GM08714 (cell line): ENCODE results near the gene SLCO4A1.

Source experiments
- H3K4me3 ChIP-seq: fragments of 200-500 bp; sonication (Bioruptor generic); 2 replicates; pipeline ENCODE4 v1.5.1; 2014; ENCODE audit warnings: mild to moderate bottlenecking, low read length, inconsistent platforms
- ZNF274 ChIP-seq: IDR thresholded peaks from 2 replicates; pipeline ENCODE4 v1.6.1; 2012; ENCODE audit warnings: mild to moderate bottlenecking, low read depth, low read length

The SLCO4A1 gene

DNA sequence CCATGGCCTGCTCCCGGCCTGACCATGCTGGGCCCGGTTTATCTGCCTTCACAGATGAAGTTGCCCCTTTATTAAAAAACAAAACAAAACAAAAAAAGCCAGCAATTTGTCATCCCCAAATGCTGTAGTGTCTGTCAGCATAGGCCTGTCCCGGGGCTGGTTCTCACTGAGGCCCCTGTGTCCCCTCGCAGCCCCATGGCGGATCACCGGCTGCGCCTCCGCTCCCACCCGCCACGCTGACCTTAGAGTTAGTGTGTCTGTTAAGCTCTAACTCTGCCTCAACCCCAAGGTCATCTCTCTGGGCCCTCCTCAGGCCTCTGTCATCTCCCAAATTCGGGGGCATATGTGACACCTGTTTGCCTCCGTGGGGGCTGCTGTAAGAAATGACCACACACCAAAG is 11.1 kb downstream of the SLCO4A1 start:
- no peak overlapping the region for H3K4me3 ChIP-seq
- no peak for TF ChIP-seq ZNF274

DNA sequence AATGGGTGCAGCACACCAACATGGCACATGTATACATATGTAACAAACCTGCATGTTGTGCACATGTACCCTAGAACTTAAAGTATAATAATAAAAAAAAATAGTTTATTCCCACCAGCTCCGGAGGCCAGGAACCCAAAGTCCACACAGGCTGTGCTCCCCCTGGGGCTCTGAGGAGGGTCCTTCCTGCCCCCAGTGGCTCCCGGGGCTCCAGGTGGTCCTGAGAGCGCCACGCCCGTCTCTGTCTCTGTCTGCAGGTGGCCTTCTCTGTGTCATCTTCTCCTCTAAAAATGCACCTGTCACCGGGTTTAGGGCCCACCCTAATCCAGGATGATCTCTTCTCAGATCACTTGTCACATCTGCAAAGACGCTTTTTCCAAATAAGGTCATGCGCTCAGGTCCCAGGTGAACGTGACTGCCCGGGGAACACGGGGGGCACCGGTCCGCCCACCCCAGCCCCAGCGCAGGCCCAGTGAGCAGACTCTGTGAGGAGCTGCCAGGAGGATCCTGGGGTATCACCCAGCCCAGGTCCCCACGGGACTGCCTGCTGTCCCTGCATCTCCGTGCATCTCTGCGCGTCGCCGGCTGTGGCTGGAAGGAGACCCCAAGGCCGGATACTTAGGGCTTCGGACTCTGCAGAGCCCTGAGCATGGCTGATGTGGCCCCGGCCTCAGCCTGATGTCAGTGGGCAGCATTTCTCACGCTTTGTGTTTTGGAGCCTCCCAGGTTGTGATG is 11.8 kb downstream of the SLCO4A1 start:
- no peak for TF ChIP-seq ZNF274
- H3K4me3 ChIP-seq = no peak overlapping the region

DNA sequence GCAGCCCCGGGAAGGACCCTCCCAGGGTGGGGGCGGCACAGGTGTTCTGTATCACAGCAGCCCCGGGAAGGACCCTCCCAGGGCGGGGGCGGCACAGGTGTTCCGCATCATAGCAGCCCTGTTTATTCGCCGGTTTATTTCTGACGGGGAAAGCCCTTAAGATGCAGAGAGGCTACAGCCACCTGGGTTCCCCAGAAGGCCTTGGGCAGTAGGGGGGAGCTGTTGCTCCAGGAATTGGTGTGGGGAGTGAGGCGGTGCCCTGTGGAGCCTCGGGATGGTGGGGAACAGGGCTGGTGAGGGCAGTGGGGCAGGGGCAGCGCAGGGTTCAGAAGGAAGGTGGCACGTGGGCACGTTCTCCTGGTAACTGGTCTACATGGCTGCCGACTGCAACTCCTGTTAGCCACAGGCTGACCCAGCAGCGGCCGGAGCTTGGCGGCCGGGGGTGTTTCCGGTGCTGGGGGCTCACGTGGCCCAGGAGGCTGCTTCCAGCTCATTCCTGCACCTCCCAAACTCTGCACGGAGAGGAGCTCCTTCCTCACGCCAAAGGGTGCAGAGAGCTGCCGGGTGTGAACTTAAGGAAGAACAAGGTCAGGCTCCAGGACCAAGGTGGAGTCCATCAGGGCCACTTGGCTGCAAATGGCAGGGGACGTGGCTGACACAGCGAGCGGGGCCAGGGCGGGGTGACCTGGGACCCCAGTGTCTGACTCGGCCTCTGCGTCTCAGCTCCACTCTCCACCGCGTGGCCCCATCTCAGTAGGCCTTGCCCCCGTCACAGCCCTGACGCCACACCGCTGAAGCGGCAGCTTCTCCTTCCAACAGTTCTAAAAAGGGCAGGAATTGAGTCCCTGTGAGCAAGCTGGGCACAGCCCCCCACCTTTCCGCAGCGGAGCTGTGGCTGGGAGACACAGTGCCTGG is 13.2 kb downstream of the SLCO4A1 start:
- H3K4me3 ChIP-seq = no peak overlapping the region
- TF ChIP-seq ZNF274 = no peak

DNA sequence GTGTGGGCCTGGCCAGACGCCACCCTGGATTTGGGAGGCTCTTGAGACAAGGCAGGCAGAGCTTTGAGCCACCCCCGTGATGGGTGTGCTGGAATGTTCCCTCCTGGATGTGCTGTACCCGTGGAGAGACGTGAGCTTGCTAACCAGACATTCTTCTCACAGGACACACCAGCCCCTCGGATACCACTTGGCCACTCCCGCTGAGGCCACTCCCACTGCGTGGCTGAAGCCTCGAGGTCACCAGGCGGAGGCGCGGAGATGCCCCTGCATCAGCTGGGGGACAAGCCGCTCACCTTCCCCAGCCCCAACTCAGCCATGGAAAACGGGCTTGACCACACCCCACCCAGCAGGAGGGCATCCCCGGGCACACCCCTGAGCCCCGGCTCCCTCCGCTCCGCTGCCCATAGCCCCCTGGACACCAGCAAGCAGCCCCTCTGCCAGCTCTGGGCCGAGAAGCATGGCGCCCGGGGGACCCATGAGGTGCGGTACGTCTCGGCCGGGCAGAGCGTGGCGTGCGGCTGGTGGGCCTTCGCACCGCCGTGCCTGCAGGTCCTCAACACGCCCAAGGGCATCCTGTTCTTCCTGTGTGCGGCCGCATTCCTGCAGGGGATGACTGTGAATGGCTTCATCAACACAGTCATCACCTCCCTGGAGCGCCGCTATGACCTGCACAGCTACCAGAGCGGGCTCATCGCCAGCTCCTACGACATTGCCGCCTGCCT is 14.1 kb downstream of the SLCO4A1 start:
- no peak for TF ChIP-seq ZNF274
- no peak overlapping the region for H3K4me3 ChIP-seq

DNA sequence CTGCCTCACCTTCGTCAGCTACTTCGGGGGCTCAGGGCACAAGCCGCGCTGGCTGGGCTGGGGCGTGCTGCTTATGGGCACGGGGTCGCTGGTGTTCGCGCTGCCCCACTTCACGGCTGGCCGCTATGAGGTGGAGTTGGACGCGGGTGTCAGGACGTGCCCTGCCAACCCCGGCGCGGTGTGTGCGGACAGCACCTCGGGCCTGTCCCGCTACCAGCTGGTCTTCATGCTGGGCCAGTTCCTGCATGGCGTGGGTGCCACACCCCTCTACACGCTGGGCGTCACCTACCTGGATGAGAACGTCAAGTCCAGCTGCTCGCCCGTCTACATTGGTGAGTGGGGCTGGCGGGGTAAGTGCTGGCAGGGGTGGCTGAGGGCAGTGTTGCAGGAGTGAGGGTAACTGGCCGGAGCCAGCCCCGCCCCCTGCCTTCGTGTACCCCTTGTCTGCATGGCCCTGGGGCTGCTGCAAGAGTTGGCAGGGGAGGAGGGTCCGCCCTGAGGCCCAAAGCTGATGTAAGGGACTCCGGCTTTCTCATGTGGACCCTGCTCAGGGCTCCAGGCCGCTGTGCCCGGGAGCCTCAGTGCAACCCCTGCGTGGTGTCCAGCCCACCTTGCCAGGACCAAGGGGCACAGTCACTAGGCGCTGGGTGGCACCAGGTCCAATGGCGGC is 14.8 kb downstream of the SLCO4A1 start:
- H3K4me3 ChIP-seq = no peak overlapping the region
- TF ChIP-seq ZNF274 = no peak

DNA sequence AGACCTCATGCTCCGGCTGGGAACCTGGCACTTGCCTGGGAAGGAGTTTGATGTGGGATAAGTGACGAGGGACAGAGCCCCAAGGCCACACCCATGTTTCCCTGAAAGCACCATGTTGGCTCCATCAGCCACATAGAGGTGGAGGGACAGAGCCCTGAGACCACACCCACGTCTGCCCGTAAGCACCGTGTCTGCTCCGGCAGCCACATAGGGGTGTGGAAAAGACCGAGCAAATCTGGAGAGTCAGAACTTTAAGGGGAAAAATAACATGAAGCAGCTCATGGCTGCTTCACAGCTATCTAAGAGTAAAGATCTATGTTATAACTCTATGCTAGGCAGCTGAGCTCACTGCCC is 15.3 kb downstream of the SLCO4A1 start:
- TF ChIP-seq ZNF274 = no peak
- H3K4me3 ChIP-seq = no peak overlapping the region

DNA sequence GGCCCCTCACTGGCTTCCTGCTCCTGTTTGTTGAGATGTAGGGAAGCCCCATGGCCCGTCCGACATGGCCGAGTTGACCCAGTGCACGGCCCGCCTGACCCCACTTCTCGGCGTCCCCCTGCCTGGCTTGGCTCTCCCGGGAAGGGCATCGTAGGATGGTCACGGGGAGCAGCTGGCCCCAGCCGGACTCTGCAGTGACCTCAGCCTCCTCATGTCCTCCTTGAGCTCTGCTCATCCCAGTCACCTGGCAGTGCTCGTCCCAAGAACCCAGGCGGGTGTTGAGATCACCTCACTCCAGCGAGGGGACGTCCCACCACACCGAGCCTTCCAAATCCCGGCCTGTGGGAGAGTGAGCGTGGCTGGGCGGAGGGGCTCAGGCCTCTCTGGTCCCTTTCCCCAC is 15.7 kb downstream of the SLCO4A1 start:
- no peak overlapping the region for H3K4me3 ChIP-seq

DNA sequence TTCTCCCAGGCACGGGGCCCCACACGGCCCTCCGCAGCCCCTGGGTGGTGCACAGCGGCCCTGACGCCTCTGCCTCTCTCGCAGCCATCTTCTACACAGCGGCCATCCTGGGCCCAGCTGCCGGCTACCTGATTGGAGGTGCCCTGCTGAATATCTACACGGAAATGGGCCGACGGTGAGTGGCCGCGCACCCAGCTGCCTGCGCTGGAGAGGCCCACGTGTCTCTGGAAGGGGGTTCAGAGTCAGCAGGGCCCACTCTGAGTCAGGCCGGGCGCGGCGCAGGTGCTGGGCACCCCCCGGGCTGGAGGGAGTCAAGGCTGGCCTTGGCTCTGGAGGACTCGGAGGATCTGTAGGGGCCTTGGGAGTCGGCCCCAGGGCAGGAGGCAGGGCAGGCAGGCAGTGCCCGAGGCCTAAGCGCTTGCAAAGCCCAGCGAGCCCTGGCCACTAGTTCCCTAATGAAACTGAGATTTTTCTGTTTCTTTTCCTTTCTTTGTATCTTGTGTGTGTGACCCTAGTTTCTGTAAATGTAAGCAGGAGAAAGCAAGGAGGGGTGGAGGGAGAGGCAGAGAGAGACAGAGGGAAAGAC is 16.4 kb downstream of the SLCO4A1 start:
- TF ChIP-seq ZNF274 = no peak
- no peak overlapping the region for H3K4me3 ChIP-seq

More for the DNA sequence above, 15.7 kb downstream of the SLCO4A1 start:
- no peak for TF ChIP-seq ZNF274

DNA sequence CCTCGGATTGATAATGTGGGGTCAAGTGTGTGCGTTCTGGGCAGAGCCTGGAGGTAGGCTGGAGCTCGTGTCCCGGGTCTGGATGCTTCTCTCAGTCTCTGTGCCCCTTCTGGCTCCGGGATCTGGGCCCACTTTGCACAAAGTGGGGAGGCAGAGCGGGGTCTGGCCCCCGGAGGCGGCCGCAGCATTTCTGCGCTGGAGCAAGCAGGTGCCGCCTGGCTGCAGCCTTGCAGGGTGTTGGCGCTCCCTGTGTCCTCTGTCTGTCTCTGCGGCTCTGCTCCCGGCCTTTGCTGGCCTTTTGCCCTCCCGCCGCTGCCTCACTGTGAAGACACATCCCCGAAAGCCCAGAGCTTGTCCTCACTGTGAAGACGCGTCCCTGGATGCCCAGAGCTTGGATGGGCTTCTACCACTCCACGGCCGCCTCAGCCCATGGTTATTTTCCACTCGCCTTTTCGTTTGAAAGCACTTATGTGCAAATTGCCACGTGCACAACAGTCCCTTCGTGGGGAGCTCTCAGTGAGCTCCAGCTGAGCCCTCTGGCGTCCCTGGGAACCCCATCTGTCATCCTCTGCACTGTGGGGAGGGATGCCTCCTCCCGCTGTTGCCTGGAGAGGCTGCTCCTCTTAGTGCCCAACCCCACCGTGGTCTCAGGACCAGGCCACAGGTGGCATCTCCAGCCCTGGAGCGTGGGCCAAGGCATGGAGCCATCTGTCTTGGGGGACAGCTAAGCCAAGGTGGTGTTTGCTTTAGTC is 17.4 kb downstream of the SLCO4A1 start:
- H3K4me3 ChIP-seq = no peak overlapping the region
- TF ChIP-seq ZNF274 = no peak

DNA sequence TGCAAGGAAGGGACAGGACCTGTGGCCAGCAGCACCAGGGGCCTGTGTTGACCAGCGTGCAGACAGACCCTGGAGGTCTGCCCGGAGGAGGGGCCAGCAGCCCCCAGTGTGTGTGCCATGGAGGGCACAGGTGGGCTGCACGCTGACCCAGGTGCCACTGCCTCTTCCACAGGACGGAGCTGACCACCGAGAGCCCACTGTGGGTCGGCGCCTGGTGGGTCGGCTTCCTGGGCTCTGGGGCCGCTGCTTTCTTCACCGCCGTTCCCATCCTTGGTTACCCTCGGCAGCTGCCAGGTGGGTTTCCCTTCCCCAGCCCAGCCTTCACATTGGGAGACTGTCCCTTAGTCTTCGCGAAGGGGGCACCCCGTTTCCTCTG is 17.9 kb downstream of the SLCO4A1 start:
- no peak for TF ChIP-seq ZNF274
- no peak overlapping the region for H3K4me3 ChIP-seq

DNA sequence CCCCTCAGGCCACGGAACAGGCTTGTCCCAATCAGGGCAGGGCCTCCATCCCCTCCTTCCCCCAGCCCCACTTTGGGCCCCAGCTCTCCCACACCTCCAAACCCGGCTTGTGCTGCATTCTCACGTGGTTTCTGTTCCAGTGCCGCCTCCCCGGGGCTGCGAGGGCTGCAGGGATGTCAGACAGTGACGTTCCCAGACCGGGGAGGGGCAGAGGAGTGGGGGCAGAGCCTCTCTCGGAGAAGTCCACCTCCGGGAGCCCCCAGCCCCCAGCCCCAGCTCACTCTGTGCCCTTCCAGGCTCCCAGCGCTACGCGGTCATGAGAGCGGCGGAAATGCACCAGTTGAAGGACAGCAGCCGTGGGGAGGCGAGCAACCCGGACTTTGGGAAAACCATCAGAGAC is 18.5 kb downstream of the SLCO4A1 start:
- TF ChIP-seq ZNF274 = no peak
- no peak overlapping the region for H3K4me3 ChIP-seq

DNA sequence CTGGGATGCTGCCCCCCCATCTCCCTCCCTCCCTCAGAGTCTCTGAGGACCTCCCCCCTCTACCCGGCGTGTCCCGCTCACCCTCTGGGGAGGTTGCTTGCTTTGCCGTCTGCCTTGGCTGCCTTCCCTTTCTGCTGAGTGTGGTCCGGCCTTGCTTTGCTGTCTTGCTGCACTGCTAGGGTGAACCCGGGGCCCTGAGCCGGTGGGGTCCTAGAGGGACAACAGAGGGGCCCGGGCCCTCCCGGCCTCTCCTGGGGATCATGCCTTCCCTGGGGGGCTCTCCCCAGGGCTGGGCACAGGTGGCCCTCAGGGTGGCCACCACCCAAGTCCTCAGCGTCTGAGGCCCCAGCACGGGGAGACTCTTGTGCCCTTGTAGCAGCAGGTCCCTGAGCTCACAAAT is 19.3 kb downstream of the SLCO4A1 start:
- no peak overlapping the region for H3K4me3 ChIP-seq
- TF ChIP-seq ZNF274 = no peak

DNA sequence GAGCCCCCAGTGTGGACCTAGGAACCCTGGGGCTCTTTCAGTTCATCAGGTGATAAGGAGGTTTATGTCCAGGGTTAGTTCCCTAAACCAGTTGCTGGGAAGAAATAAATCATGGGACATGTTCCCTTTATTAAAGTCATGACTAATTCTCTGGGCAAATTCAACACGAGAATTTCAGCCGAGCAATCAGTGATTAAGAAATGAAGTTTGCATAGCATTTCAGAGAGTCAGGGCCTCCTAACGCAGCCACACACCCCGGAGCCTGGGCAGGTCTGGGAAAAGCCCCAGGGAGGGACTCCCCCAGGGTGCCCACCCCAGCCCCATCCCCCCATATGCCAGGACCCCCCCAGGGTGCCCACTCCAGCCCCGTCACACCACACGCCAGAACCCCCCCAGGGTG is 20.1 kb downstream of the SLCO4A1 start:
- H3K4me3 ChIP-seq = no peak overlapping the region
- no peak for TF ChIP-seq ZNF274
